HUES48 (cell line): ENCODE results near the gene HAPLN2.
"Not testable (repeated sequence)": the region's sequence is repeated elsewhere in the genome, so short reads cannot be mapped to it uniquely, and the experiment has no call there.

Source experiments
- H3K27ac ChIP-seq: one replicate; pipeline ENCODE4 v1.7.0; 2013; ENCODE audit warnings: low read depth, low read length, inconsistent platforms
- H3K27me3 ChIP-seq: 2 replicates; pipeline ENCODE4 v1.6.1; 2013; ENCODE audit warnings: mild to moderate bottlenecking, low read length; ENCODE audit not compliant: control insufficient read depth, insufficient read depth
- H3K36me3 ChIP-seq: 2 replicates; pipeline ENCODE4 v1.6.1; 2013; ENCODE audit warnings: low read length; ENCODE audit not compliant: control insufficient read depth, insufficient read depth
- H3K4me1 ChIP-seq: 2 replicates; pipeline ENCODE4 v1.6.1; 2013; ENCODE audit warnings: mild to moderate bottlenecking, low read length; ENCODE audit not compliant: control insufficient read depth, insufficient read depth
- H3K4me3 ChIP-seq: 2 replicates; pipeline ENCODE4 v1.5.1; 2013; ENCODE audit warnings: mild to moderate bottlenecking, low read depth, low read length
- H3K9ac ChIP-seq: 2 replicates; pipeline ENCODE4 v1.6.1; 2013; ENCODE audit warnings: mild to moderate bottlenecking, low read depth, low read length, moderate library complexity
- H3K9me3 ChIP-seq: 2 replicates; pipeline ENCODE4 v1.6.1; 2013; ENCODE audit warnings: low read length; ENCODE audit not compliant: control insufficient read depth, insufficient read depth

HAPLN2 gene

GRCh38 chr1:156623946-156624813 is 5.0 kb downstream of the HAPLN2 start:
- Histone ChIP-seq H3K9ac (no peak overlapping the region), H3K27me3 (peaks cover 73% of the 10 kb centered on the region), H3K9me3 (no peaks in the 10 kb centered on the region), H3K4me1 (peaks cover 3% of the 10 kb centered on the region), H3K36me3 (no peaks in the 10 kb centered on the region), H3K4me3 (peak overlapping the region; percentile 74), H3K27ac (no peak overlapping the region)

- Histone ChIP-seq H3K4me1 (peaks cover 3% of the 10 kb centered on the region), H3K9me3 (no peaks in the 10 kb centered on the region), H3K36me3 (no peaks in the 10 kb centered on the region), H3K27ac (no peak overlapping the region), H3K27me3 (peaks cover 67% of the 10 kb centered on the region), H3K4me3 (peak overlapping the region; percentile 74), H3K9ac (no peak overlapping the region)
Measured at GRCh38 chr1:156624814-156625435, 5.7 kb downstream of the HAPLN2 start.

- no peak overlapping the region for H3K9ac ChIP-seq
- H3K4me1 ChIP-seq, result peaks cover 3% of the 10 kb centered on the region
- no peak overlapping the region for H3K27ac ChIP-seq
- H3K27me3 ChIP-seq, result peaks cover 61% of the 10 kb centered on the region
- H3K36me3 ChIP-seq, result no peaks in the 10 kb centered on the region
- peak overlapping the region; percentile 74 for H3K4me3 ChIP-seq
- H3K9me3 ChIP-seq, result no peaks in the 10 kb centered on the region
Measured at GRCh38 chr1:156625436-156626078, 6.3 kb downstream of the HAPLN2 start.

- Histone ChIP-seq H3K4me1 (peaks cover 3% of the 10 kb centered on the region), H3K27me3 (peaks cover 56% of the 10 kb centered on the region), H3K27ac (no peak overlapping the region), H3K9me3 (no peaks in the 10 kb centered on the region), H3K9ac (no peak overlapping the region), H3K4me3 (0 out of 2 replicates have a peak overlapping the region, but pooled peaks have one; percentile 74), H3K36me3 (no peaks in the 10 kb centered on the region)
Measured at GRCh38 chr1:156626079-156626438, 6.8 kb downstream of the HAPLN2 start.

GRCh38 chr1:156627313-156627880 is 8.2 kb downstream of the HAPLN2 start:
- Histone ChIP-seq H3K9ac (no peak overlapping the region), H3K36me3 (no peaks in the 10 kb centered on the region), H3K27me3 (peaks cover 45% of the 10 kb centered on the region), H3K9me3 (no peaks in the 10 kb centered on the region), H3K27ac (no peak overlapping the region), H3K4me3 (no peak overlapping the region), H3K4me1 (peaks cover 3% of the 10 kb centered on the region)

- no peaks in the 10 kb centered on the region for H3K36me3 ChIP-seq
- H3K9me3 ChIP-seq, result no peaks in the 10 kb centered on the region
- no peak overlapping the region for H3K27ac ChIP-seq
- H3K27me3 ChIP-seq, result peaks cover 22% of the 10 kb centered on the region
- no peak overlapping the region for H3K9ac ChIP-seq
- no peak overlapping the region for H3K4me3 ChIP-seq
- peaks cover 3% of the 10 kb centered on the region for H3K4me1 ChIP-seq
Measured at GRCh38 chr1:156629823-156630449, 10.7 kb downstream of the HAPLN2 start.

- H3K9me3 ChIP-seq, H3K27ac ChIP-seq, H3K9ac ChIP-seq, H3K36me3 ChIP-seq, H3K4me3 ChIP-seq, H3K4me1 ChIP-seq: not testable (repeated sequence)
- peaks cover 10% of the 10 kb centered on the region for H3K27me3 ChIP-seq
Measured at GRCh38 chr1:156631152-156631551, 11.9 kb downstream of the HAPLN2 start.

- H3K27me3 ChIP-seq, result peaks cover 4% of the 10 kb centered on the region; the same call in 1 of the 2 replicates
Measured at GRCh38 chr1:156632355-156632754, 13.1 kb downstream of the HAPLN2 start.

GRCh38 chr1:156638189-156638985 is 19.2 kb downstream of the HAPLN2 start:
- Histone ChIP-seq H3K27ac (no peak overlapping the region), H3K27me3 (peaks cover 56% of the 10 kb centered on the region), H3K4me1 (peaks cover 17% of the 10 kb centered on the region; the same call in 1 of the 2 replicates), H3K4me3 (no peak overlapping the region), H3K9ac (no peak overlapping the region), H3K36me3 (no peaks in the 10 kb centered on the region), H3K9me3 (no peaks in the 10 kb centered on the region)

More at GRCh38 chr1:156632355-156632754, 13.1 kb downstream of the HAPLN2 start:
- Histone ChIP-seq H3K9me3 (no peaks in the 10 kb centered on the region), H3K9ac (no peak overlapping the region), H3K4me3 (no peak overlapping the region), H3K4me1 (no peaks in the 10 kb centered on the region), H3K36me3 (no peaks in the 10 kb centered on the region), H3K27ac (no peak overlapping the region)

GRCh38 chr1:156639601-156640101 is 20.4 kb downstream of the HAPLN2 start:
- Histone ChIP-seq H3K27me3 (peaks cover 68% of the 10 kb centered on the region), H3K4me1 (peaks cover 17% of the 10 kb centered on the region; the same call in 1 of the 2 replicates), H3K9me3 (no peaks in the 10 kb centered on the region), H3K27ac (no peak overlapping the region), H3K36me3 (no peaks in the 10 kb centered on the region), H3K4me3 (no peak overlapping the region), H3K9ac (no peak overlapping the region)
